ENCODE measurements around the gene CDYL.

Gene CDYL

GRCh38 chr6:4732691-4733315, 43.4 kb upstream of the CDYL start:
- Histone ChIP-seq H3K27ac (ENCODE audit: insufficient read depth in 1 of 2, low read depth in 1 of 2, low read length in 2 of 2, poor library complexity in 1 of 2, severe bottlenecking in 2 of 2) (no peak overlapping the region), H3K4me3 (ENCODE audit: control insufficient read depth in 1 of 7, extremely low read depth in 1 of 7, insufficient read depth in 4 of 7, low read depth in 2 of 7, low read length in 6 of 7) (peak overlapping the region in 1 of 7 experiments; percentile 57), H3K36me3 (ENCODE audit: control insufficient read depth in 4 of 4, insufficient read depth in 4 of 4, low read length in 3 of 4) (no peaks in the 10 kb centered on the region), H3K27me3 (replicated peaks in 2 of 5; ENCODE audit: control insufficient read depth in 4 of 5, insufficient read depth in 5 of 5, low read length in 4 of 5) (peaks cover 0 to 1% (median 0%) of the 10 kb centered on the region in 5 experiments), H3K4me1 (ENCODE audit: control extremely low read depth in 1 of 4, control insufficient read depth in 4 of 4, insufficient read depth in 4 of 4, low read length in 3 of 4) (peaks cover 0 to 10% (median 5%) of the 10 kb centered on the region in 4 experiments), H3K9me3 (ENCODE audit: control extremely low read depth in 1 of 5, control insufficient read depth in 4 of 5, insufficient read depth in 2 of 5, low read depth in 1 of 5, low read length in 4 of 5) (no peaks in the 10 kb centered on the region)
- DNase-seq: peak in 2 of 3 donors; percentile 18 to 33
- CTCF ChIA-PET: no interaction called here
- POLR2A ChIA-PET: no interaction called here
- 58% methylated on average over 10 of the region's 10 CpGs for WGBS (ENCODE audit: insufficient coverage)

DNA sequence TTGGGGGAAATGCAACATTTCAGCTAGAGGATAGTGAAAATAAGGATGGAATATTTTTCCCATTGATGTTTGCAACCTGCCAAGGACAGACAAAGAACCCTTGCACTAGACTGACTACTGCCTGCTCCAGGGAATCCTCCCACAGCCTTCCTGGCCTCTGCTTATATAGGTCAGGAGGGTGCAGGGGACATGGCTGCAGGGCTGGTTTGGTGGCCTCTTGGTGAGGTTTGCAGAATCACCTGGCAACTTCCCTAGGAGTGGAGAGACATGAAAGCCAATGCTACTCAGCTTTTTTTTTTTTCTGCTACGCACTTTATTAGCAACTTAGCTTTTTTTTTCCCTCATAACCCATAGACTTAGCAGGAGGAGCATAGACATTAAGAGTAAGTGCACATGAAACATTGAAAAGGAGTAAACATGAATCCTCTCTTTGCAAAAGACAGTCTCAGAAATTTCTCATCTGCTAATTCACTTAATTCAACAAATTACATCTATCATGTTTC, 39.8 kb upstream of the CDYL start:
- DNase-seq: no peak
- H3K36me3 ChIP-seq (ENCODE audit: control insufficient read depth in 4 of 4, insufficient read depth in 4 of 4, low read length in 3 of 4): no peaks in the 10 kb centered on the region
- no peak overlapping the region for H3K4me3 ChIP-seq (ENCODE audit: control insufficient read depth in 1 of 7, extremely low read depth in 1 of 7, insufficient read depth in 4 of 7, low read depth in 2 of 7, low read length in 6 of 7)
- peaks cover 0 to 5% (median 0%) of the 10 kb centered on the region in 4 experiments for H3K4me1 ChIP-seq (ENCODE audit: control extremely low read depth in 1 of 4, control insufficient read depth in 4 of 4, insufficient read depth in 4 of 4, low read length in 3 of 4)
- no peaks in the 10 kb centered on the region for H3K9me3 ChIP-seq (ENCODE audit: control extremely low read depth in 1 of 5, control insufficient read depth in 4 of 5, insufficient read depth in 2 of 5, low read depth in 1 of 5, low read length in 4 of 5)
- ChIA-PET CTCF (interaction anchor here (1.2 kb wide), 1 partner anchor 66 kb away, joined by 3 read pairs; no protein-coding TSS in a partner anchor), POLR2A (interaction anchor here (0.6 kb wide), 1 partner anchor 27 kb away, joined by 3 read pairs; no protein-coding TSS in a partner anchor)
- H3K27ac ChIP-seq (ENCODE audit: insufficient read depth in 1 of 2, low read depth in 1 of 2, low read length in 2 of 2, poor library complexity in 1 of 2, severe bottlenecking in 2 of 2): no peak overlapping the region
- no CpG with 5 or more reads among the region's 1 CpG for WGBS (ENCODE audit: insufficient coverage)
- H3K27me3 ChIP-seq (replicated peaks in 2 of 5; ENCODE audit: control insufficient read depth in 4 of 5, insufficient read depth in 5 of 5, low read length in 4 of 5): peaks cover 0 to 1% (median 0%) of the 10 kb centered on the region in 5 experiments

DNA sequence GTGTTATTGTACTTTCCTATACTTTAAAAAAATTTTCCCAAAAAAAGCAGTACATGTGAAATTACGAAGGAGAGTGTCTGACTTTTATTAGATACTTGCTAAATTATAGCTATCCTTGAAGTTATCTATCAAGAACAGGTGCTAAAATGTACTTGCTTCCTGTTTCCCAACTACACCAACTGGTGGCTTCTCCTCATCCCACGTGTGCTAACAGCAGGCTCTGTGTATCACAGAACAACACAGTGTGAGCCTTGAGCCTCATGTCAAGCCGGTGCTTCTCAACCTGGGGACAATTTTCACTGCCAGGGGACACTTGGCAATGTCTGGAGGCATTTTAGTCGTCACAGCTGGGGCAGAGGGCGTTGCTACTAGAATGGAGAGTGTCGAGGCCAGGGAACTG, 36.2 kb upstream of the CDYL start:
- ChIA-PET POLR2A (interaction anchor here (0.7 kb wide), 1 partner anchor 38 kb away, joined by 4 read pairs; no protein-coding TSS in a partner anchor), CTCF (interaction anchor here (0.6 to 1.4 kb wide), 2 partner anchors 19 to 1389 kb away, joined by 3 read pairs; no protein-coding TSS in a partner anchor)
- Histone ChIP-seq H3K9me3 (ENCODE audit: control extremely low read depth in 1 of 5, control insufficient read depth in 4 of 5, insufficient read depth in 2 of 5, low read depth in 1 of 5, low read length in 4 of 5) (no peaks in the 10 kb centered on the region), H3K36me3 (ENCODE audit: control insufficient read depth in 4 of 4, insufficient read depth in 4 of 4, low read length in 3 of 4) (no peaks in the 10 kb centered on the region), H3K4me1 (ENCODE audit: control extremely low read depth in 1 of 4, control insufficient read depth in 4 of 4, insufficient read depth in 4 of 4, low read length in 3 of 4) (no peaks in the 10 kb centered on the region), H3K27me3 (replicated peaks in 2 of 5; ENCODE audit: control insufficient read depth in 4 of 5, insufficient read depth in 5 of 5, low read length in 4 of 5) (peaks cover 0 to 4% (median 0%) of the 10 kb centered on the region in 5 experiments), H3K27ac (ENCODE audit: insufficient read depth in 1 of 2, low read depth in 1 of 2, low read length in 2 of 2, poor library complexity in 1 of 2, severe bottlenecking in 2 of 2) (no peak overlapping the region), H3K4me3 (ENCODE audit: control insufficient read depth in 1 of 7, extremely low read depth in 1 of 7, insufficient read depth in 4 of 7, low read depth in 2 of 7, low read length in 6 of 7) (no peak overlapping the region)
- WGBS (ENCODE audit: insufficient coverage): 73% methylated on average over 5 of the region's 6 CpGs
- peak in 2 of 3 donors; percentile 10 to 42 for DNase-seq

GRCh38 chr6:4743062-4743461, 33.1 kb upstream of the CDYL start:
- no peak for DNase-seq
- H3K9me3 ChIP-seq (ENCODE audit: control extremely low read depth in 1 of 5, control insufficient read depth in 4 of 5, insufficient read depth in 2 of 5, low read depth in 1 of 5, low read length in 4 of 5): no peaks in the 10 kb centered on the region
- POLR2A ChIA-PET: no interaction called here
- no peaks in the 10 kb centered on the region for H3K4me1 ChIP-seq (ENCODE audit: control extremely low read depth in 1 of 4, control insufficient read depth in 4 of 4, insufficient read depth in 4 of 4, low read length in 3 of 4)
- no peak overlapping the region for H3K4me3 ChIP-seq (ENCODE audit: control insufficient read depth in 1 of 7, extremely low read depth in 1 of 7, insufficient read depth in 4 of 7, low read depth in 2 of 7, low read length in 6 of 7)
- H3K27ac ChIP-seq (ENCODE audit: insufficient read depth in 1 of 2, low read depth in 1 of 2, low read length in 2 of 2, poor library complexity in 1 of 2, severe bottlenecking in 2 of 2): no peak overlapping the region
- 94% methylated on average over 2 of the region's 2 CpGs for WGBS (ENCODE audit: insufficient coverage)
- peaks cover 0 to 4% (median 0%) of the 10 kb centered on the region in 5 experiments for H3K27me3 ChIP-seq (replicated peaks in 2 of 5; ENCODE audit: control insufficient read depth in 4 of 5, insufficient read depth in 5 of 5, low read length in 4 of 5)
- no peaks in the 10 kb centered on the region for H3K36me3 ChIP-seq (ENCODE audit: control insufficient read depth in 4 of 4, insufficient read depth in 4 of 4, low read length in 3 of 4)
- CTCF ChIA-PET: no interaction called here

GRCh38 chr6:4743926-4744325, 32.3 kb upstream of the CDYL start:
- Histone ChIP-seq H3K36me3 (ENCODE audit: control insufficient read depth in 4 of 4, insufficient read depth in 4 of 4, low read length in 3 of 4) (no peaks in the 10 kb centered on the region), H3K4me1 (ENCODE audit: control extremely low read depth in 1 of 4, control insufficient read depth in 4 of 4, insufficient read depth in 4 of 4, low read length in 3 of 4) (no peaks in the 10 kb centered on the region), H3K27ac (ENCODE audit: insufficient read depth in 1 of 2, low read depth in 1 of 2, low read length in 2 of 2, poor library complexity in 1 of 2, severe bottlenecking in 2 of 2) (no peak overlapping the region), H3K4me3 (ENCODE audit: control insufficient read depth in 1 of 7, extremely low read depth in 1 of 7, insufficient read depth in 4 of 7, low read depth in 2 of 7, low read length in 6 of 7) (no peak overlapping the region), H3K9me3 (ENCODE audit: control extremely low read depth in 1 of 5, control insufficient read depth in 4 of 5, insufficient read depth in 2 of 5, low read depth in 1 of 5, low read length in 4 of 5) (no peaks in the 10 kb centered on the region), H3K27me3 (replicated peaks in 2 of 5; ENCODE audit: control insufficient read depth in 4 of 5, insufficient read depth in 5 of 5, low read length in 4 of 5) (peaks cover 0 to 4% (median 0%) of the 10 kb centered on the region in 5 experiments)
- DNase-seq: no peak
- ChIA-PET POLR2A (no interaction called here), CTCF (no interaction called here)
- WGBS (ENCODE audit: insufficient coverage): 98% methylated on average over 5 of the region's 5 CpGs

DNA sequence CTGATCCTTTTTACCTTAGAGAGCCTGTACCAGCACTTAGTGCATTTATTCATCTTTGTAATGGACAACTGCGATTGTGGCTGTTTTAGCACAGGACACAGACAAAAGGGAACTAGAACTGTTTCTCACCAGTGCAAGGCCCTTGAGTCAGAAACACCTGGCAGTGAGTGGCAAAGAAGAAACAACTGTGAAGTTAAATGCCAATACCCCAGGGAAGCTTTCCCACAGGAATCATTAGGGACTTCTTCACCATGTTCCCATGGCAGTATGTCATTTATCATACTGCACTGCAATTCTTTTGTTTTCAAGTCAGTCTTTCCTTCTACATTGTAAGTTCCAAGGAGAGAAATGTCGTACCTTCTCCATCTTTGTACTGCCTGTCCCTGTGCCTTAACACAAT, 28.6 kb upstream of the CDYL start:
- DNase-seq: no peak
- no peak overlapping the region for H3K27ac ChIP-seq (ENCODE audit: insufficient read depth in 1 of 2, low read depth in 1 of 2, low read length in 2 of 2, poor library complexity in 1 of 2, severe bottlenecking in 2 of 2)

DNA sequence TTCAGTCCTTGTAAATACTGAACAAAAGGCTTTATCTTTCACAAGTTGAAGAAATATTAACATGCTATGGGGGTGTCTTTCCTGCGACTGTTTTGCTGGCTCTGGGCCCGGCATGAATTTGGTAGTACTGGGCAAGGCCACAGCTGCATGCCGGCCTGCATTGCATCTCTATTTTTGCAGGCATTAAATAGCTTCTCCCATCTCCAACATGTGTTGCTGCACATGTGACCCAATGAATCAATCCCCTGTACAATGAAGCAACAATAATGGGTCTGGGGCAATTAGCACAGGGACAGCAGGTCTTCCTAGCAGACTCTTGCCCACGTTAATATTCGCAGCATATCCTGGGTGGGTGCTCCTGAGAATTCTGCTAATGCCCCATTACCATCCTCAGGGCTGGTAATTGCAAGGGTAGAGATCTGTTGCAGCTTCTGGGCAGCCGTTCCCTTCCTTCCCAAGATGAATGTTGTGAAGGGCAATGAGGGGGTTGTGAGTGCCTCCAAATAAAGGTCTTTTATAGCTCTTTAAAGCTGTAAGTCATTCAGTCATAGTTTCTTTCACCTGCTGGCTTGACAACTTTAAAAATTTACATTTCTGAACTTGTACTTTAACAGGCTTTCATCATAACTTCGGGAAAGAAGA, 24.3 kb upstream of the CDYL start:
- no peak overlapping the region for H3K4me3 ChIP-seq (ENCODE audit: control insufficient read depth in 1 of 7, extremely low read depth in 1 of 7, insufficient read depth in 4 of 7, low read depth in 2 of 7, low read length in 6 of 7)
- no peaks in the 10 kb centered on the region for H3K36me3 ChIP-seq (ENCODE audit: control insufficient read depth in 4 of 4, insufficient read depth in 4 of 4, low read length in 3 of 4)
- no peaks in the 10 kb centered on the region for H3K9me3 ChIP-seq (ENCODE audit: control extremely low read depth in 1 of 5, control insufficient read depth in 4 of 5, insufficient read depth in 2 of 5, low read depth in 1 of 5, low read length in 4 of 5)
- no peaks in the 10 kb centered on the region for H3K27me3 ChIP-seq (replicated peaks in 2 of 5; ENCODE audit: control insufficient read depth in 4 of 5, insufficient read depth in 5 of 5, low read length in 4 of 5)
- ChIA-PET CTCF (no interaction called here), POLR2A (no interaction called here)
- no peaks in the 10 kb centered on the region for H3K4me1 ChIP-seq (ENCODE audit: control extremely low read depth in 1 of 4, control insufficient read depth in 4 of 4, insufficient read depth in 4 of 4, low read length in 3 of 4)
- no peak for DNase-seq
- no peak overlapping the region for H3K27ac ChIP-seq (ENCODE audit: insufficient read depth in 1 of 2, low read depth in 1 of 2, low read length in 2 of 2, poor library complexity in 1 of 2, severe bottlenecking in 2 of 2)
- WGBS (ENCODE audit: insufficient coverage): 100% methylated on average over 5 of the region's 7 CpGs

More for the DNA sequence above, 28.6 kb upstream of the CDYL start:
- ChIA-PET CTCF (no interaction called here), POLR2A (no interaction called here)
- WGBS (ENCODE audit: insufficient coverage): 100% methylated on average over 1 of the region's 2 CpGs
- Histone ChIP-seq H3K9me3 (ENCODE audit: control extremely low read depth in 1 of 5, control insufficient read depth in 4 of 5, insufficient read depth in 2 of 5, low read depth in 1 of 5, low read length in 4 of 5) (no peaks in the 10 kb centered on the region), H3K36me3 (ENCODE audit: control insufficient read depth in 4 of 4, insufficient read depth in 4 of 4, low read length in 3 of 4) (no peaks in the 10 kb centered on the region), H3K4me1 (ENCODE audit: control extremely low read depth in 1 of 4, control insufficient read depth in 4 of 4, insufficient read depth in 4 of 4, low read length in 3 of 4) (no peaks in the 10 kb centered on the region), H3K4me3 (ENCODE audit: control insufficient read depth in 1 of 7, extremely low read depth in 1 of 7, insufficient read depth in 4 of 7, low read depth in 2 of 7, low read length in 6 of 7) (no peak overlapping the region), H3K27me3 (replicated peaks in 2 of 5; ENCODE audit: control insufficient read depth in 4 of 5, insufficient read depth in 5 of 5, low read length in 4 of 5) (no peaks in the 10 kb centered on the region)

All from common myeloid progenitor, CD34-positive (primary cell).